OCI-LY7 (cell line): ENCODE results near the gene ADSS1.

Experiments
- EZH2phosphoT487 ChIP-seq: fragments of 200-600 bp; sonication (generic); IDR thresholded peaks from 2 replicates; pipeline ENCODE4 v1.6.1; 2018; ENCODE audit warnings: low read depth, borderline replicate concordance, mild to moderate bottlenecking, mixed run types, antibody characterized with exemption, low read length, moderate library complexity, mixed read lengths
- TF ChIP-seq, protein P1 (sequence below): fragments of 200-600 bp; sonication (generic); conservative IDR thresholded peaks from 2 replicates; pipeline ENCODE4 v1.5.1; 2014; ENCODE audit warnings: mild to moderate bottlenecking, antibody characterized with exemption, low read length, moderate library complexity, mixed read lengths

DNA sequence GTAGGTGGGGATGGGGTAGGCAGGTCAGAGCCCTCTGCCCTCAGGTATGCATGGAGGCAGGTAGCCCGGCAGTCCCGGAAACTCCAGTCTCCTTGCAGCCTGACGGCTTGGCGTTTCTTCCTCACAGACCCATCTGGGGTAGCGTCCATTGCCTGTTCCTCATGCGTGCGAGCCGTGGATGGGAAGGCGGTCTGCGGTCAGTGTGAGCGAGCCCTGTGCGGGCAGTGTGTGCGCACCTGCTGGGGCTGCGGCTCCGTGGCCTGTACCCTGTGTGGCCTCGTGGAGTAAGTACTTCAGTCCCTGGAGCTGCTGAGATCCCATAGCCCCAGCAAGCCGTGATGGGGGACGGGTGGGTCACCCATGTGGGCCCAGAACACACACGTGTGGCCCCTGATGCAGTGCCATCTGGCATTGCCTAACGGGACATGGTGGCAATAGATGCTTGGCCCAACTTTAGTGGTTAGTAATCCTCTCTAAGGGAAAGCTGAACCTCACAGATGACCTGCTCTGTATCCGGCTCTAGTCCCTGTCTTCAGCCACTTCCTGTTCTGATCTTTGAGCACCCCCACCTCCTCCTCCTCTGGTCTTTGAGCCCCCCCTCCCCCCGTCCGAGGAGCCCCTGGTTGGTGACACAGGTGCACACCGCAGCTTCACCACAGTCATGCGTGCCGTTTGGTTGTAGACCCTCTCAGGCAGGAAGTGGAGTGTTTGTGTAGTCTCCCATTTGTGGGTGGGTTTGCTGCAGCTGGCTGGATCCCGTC lies 32.6 kb downstream of the ADSS1 start:
- no peak for TF ChIP-seq EZH2phosphoT487
- TF ChIP-seq, protein P1, sequence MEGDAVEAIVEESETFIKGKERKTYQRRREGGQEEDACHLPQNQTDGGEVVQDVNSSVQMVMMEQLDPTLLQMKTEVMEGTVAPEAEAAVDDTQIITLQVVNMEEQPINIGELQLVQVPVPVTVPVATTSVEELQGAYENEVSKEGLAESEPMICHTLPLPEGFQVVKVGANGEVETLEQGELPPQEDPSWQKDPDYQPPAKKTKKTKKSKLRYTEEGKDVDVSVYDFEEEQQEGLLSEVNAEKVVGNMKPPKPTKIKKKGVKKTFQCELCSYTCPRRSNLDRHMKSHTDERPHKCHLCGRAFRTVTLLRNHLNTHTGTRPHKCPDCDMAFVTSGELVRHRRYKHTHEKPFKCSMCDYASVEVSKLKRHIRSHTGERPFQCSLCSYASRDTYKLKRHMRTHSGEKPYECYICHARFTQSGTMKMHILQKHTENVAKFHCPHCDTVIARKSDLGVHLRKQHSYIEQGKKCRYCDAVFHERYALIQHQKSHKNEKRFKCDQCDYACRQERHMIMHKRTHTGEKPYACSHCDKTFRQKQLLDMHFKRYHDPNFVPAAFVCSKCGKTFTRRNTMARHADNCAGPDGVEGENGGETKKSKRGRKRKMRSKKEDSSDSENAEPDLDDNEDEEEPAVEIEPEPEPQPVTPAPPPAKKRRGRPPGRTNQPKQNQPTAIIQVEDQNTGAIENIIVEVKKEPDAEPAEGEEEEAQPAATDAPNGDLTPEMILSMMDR: no peak
